ENCODE measurements around the gene EXD3. TPM values are rescaled to one million over a fixed set of nuclear protein-coding genes. Genes with fewer than 3 reads are reported as not detected.
A peak's percentile ranks its signal among the peaks of the same experiment; 100 is the strongest.

Gene EXD3
- total and polyA plus RNA-seq, 4 donors: 8.6 to 30.5 (median 19.5) TPM

GRCh38 chr9:137279741-137280473 is 143.1 kb downstream of the EXD3 start:
- Histone ChIP-seq H3K4me1 (ENCODE audit: control insufficient read depth in 5 of 5, insufficient read depth in 5 of 5, low read length in 5 of 5) (peaks cover 0 to 25% (median 4%) of the 10 kb centered on the region in 5 donors), H3K36me3 (ENCODE audit: control insufficient read depth in 4 of 4, insufficient read depth in 4 of 4, low read length in 4 of 4) (peaks cover 0 to 30% (median 2%) of the 10 kb centered on the region in 4 donors), H3K9ac (ENCODE audit: insufficient read depth in 1 of 2, low read length in 2 of 2) (no peak overlapping the region), H3K9me3 (ENCODE audit: control insufficient read depth in 4 of 4, insufficient read depth in 3 of 4, low read length in 3 of 4) (peaks cover 0 to 4% (median 0%) of the 10 kb centered on the region in 4 donors), H3K4me3 (no peak overlapping the region), H3K27ac (ENCODE audit: low read depth in 1 of 2, low read length in 1 of 2) (no peak overlapping the region), H3K27me3 (ENCODE audit: control insufficient read depth in 3 of 3, insufficient read depth in 3 of 3, low read length in 2 of 3) (no peaks in the 10 kb centered on the region)
- DNase-seq: no peak
- WGBS, 2 donors: 92 to 93% methylated on average over 41 of the region's 41 CpGs
- no peak for TF ChIP-seq CTCF (IDR thresholded peaks at IDR 0.05; ENCODE audit: control extremely low read depth, extremely low read depth)
- no peak for ATAC-seq (ENCODE audit: insufficient read depth, low FRiP score)

- Histone ChIP-seq H3K36me3 (ENCODE audit: control insufficient read depth in 4 of 4, insufficient read depth in 4 of 4, low read length in 4 of 4) (peaks cover 0 to 30% (median 2%) of the 10 kb centered on the region in 4 donors), H3K4me1 (ENCODE audit: control insufficient read depth in 5 of 5, insufficient read depth in 5 of 5, low read length in 5 of 5) (peaks cover 0 to 29% (median 4%) of the 10 kb centered on the region in 5 donors), H3K4me3 (peak overlapping the region; percentile 40), H3K27me3 (ENCODE audit: control insufficient read depth in 3 of 3, insufficient read depth in 3 of 3, low read length in 2 of 3) (no peaks in the 10 kb centered on the region), H3K27ac (ENCODE audit: low read depth in 1 of 2, low read length in 1 of 2) (peak overlapping the region; percentile 46 to 94), H3K9ac (ENCODE audit: insufficient read depth in 1 of 2, low read length in 2 of 2) (no peak overlapping the region), H3K9me3 (ENCODE audit: control insufficient read depth in 4 of 4, insufficient read depth in 3 of 4, low read length in 3 of 4) (peaks cover 0 to 4% (median 0%) of the 10 kb centered on the region in 4 donors)
- no peak for TF ChIP-seq CTCF (IDR thresholded peaks at IDR 0.05; ENCODE audit: control extremely low read depth, extremely low read depth)
- ATAC-seq (ENCODE audit: insufficient read depth, low FRiP score) (no peak), DNase-seq (no peak)
- WGBS, 2 donors: 82 to 84% methylated on average over 139 of the region's 139 CpGs
Measured at GRCh38 chr9:137278721-137279711, 143.9 kb downstream of the EXD3 start.

GRCh38 chr9:137278061-137278701 is 144.8 kb downstream of the EXD3 start:
- Histone ChIP-seq H3K27ac (ENCODE audit: low read depth in 1 of 2, low read length in 1 of 2) (peak overlapping the region; percentile 94 to 97), H3K27me3 (ENCODE audit: control insufficient read depth in 3 of 3, insufficient read depth in 3 of 3, low read length in 2 of 3) (no peaks in the 10 kb centered on the region), H3K4me1 (ENCODE audit: control insufficient read depth in 5 of 5, insufficient read depth in 5 of 5, low read length in 5 of 5) (peaks cover 0 to 32% (median 4%) of the 10 kb centered on the region in 5 donors), H3K9ac (ENCODE audit: insufficient read depth in 1 of 2, low read length in 2 of 2) (no peak overlapping the region), H3K36me3 (ENCODE audit: control insufficient read depth in 4 of 4, insufficient read depth in 4 of 4, low read length in 4 of 4) (peaks cover 0 to 31% (median 2%) of the 10 kb centered on the region in 4 donors), H3K4me3 (peak overlapping the region; percentile 71), H3K9me3 (ENCODE audit: control insufficient read depth in 4 of 4, insufficient read depth in 3 of 4, low read length in 3 of 4) (peaks cover 0 to 4% (median 0%) of the 10 kb centered on the region in 4 donors)
- ATAC-seq (ENCODE audit: insufficient read depth, low FRiP score) (no peak), DNase-seq (no peak)
- TF ChIP-seq CTCF (IDR thresholded peaks at IDR 0.05; ENCODE audit: control extremely low read depth, extremely low read depth): no peak
- 6 to 10% methylated on average over 44 to 54 of the region's 54 CpGs for WGBS, 2 donors

Measured in lung (tissue), 12 donors.